Mucosa of descending colon (tissue), 3 donors: ENCODE data around the gene CACNA2D3. TPM values are rescaled to one million over a fixed set of nuclear protein-coding genes. Genes with fewer than 3 reads are reported as not detected.

Experiments used
- ATAC-seq: fragments of 200-7000 bp; cut with Tn5 transposase; one replicate; pipeline ENCODE4 v1.9.1; 2020; ENCODE audit warnings: mild to moderate bottlenecking, moderate library complexity
- DNase-seq, 3 donors: peaks; one replicate each; pipeline ENCODE4 v3.0.0-alpha.2; 2020
- H3K36me3 ChIP-seq: fragments of 200-600 bp; one replicate; pipeline ENCODE4 v1.8.0; 2021; ENCODE audit warnings: low read depth, mild to moderate bottlenecking
- H3K4me1 ChIP-seq: fragments of 200-600 bp; one replicate; pipeline ENCODE4 v1.8.0; 2021; ENCODE audit warnings: low read depth, mild to moderate bottlenecking
- H3K4me3 ChIP-seq: fragments of 200-600 bp; one replicate; pipeline ENCODE4 v1.8.0; 2021; ENCODE audit warnings: mild to moderate bottlenecking
- H3K9me3 ChIP-seq: fragments of 200-600 bp; one replicate; pipeline ENCODE4 v1.8.0; 2021; ENCODE audit warnings: mild to moderate bottlenecking
- intact Hi-C, 2 donors: fragments of 100-400 bp; cut with DNase I in 1 of 2; cut with micrococcal nuclease in 1 of 2; formaldehyde crosslinking; loops; one replicate each; pipeline versions ENCODE4 v1.11.0 to v1.11.1; 2022; cut with DNase I, micrococcal nuclease
- total RNA-seq, 3 donors: library from RNA; stranded (reverse); fragmentation: NEBNext Ultra II Directional in 2 of 3; extraction: Animal tissue kit (Norgen Biotek cat#: 25700) in 2 of 3; gene quantifications; one replicate each; pipeline versions ENCODE4 v1.2.1 to v1.2.4, GENCODE V29; 2021 to 2023
- TF ChIP-seq, protein P1 (sequence below): fragments of 200-600 bp; IDR thresholded peaks from one replicate; pipeline ENCODE4 v1.8.0; 2022; ENCODE audit warnings: antibody characterized with exemption, mild to moderate bottlenecking
- donor health status: DM: no; HTN: no; CAD: no; lungs with moderate emphysema.
- donor health status: DM: no; HTN: no; CAD: no.
- donor health status: DM: no; HTN: yes; CAD: no.

The CACNA2D3 gene
- total RNA-seq, 3 donors from 2014 or later, result 0.34 to 3.5 (median 0.55) TPM

GRCh38 chr3:54843352-54843751, 721.0 kb downstream of the CACNA2D3 start:
- Histone ChIP-seq H3K4me1 (no peaks in the 10 kb centered on the region), H3K4me3 (no peak overlapping the region), H3K36me3 (no peaks in the 10 kb centered on the region), H3K9me3 (no peaks in the 10 kb centered on the region)
- ATAC-seq, result no peak
- TF ChIP-seq, protein P1, sequence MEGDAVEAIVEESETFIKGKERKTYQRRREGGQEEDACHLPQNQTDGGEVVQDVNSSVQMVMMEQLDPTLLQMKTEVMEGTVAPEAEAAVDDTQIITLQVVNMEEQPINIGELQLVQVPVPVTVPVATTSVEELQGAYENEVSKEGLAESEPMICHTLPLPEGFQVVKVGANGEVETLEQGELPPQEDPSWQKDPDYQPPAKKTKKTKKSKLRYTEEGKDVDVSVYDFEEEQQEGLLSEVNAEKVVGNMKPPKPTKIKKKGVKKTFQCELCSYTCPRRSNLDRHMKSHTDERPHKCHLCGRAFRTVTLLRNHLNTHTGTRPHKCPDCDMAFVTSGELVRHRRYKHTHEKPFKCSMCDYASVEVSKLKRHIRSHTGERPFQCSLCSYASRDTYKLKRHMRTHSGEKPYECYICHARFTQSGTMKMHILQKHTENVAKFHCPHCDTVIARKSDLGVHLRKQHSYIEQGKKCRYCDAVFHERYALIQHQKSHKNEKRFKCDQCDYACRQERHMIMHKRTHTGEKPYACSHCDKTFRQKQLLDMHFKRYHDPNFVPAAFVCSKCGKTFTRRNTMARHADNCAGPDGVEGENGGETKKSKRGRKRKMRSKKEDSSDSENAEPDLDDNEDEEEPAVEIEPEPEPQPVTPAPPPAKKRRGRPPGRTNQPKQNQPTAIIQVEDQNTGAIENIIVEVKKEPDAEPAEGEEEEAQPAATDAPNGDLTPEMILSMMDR, result no peak
- DNase-seq, result no peak
- intact Hi-C loops, result no loop called here

GRCh38 chr3:54844211-54844610, 721.9 kb downstream of the CACNA2D3 start:
- no peaks in the 10 kb centered on the region for H3K36me3 ChIP-seq
- TF ChIP-seq, protein P1, result no peak
- no peak for ATAC-seq
- DNase-seq, result no peak
- no peaks in the 10 kb centered on the region for H3K4me1 ChIP-seq
- no peaks in the 10 kb centered on the region for H3K9me3 ChIP-seq
- intact Hi-C loops, result no loop called here
- H3K4me3 ChIP-seq, result no peak overlapping the region

GRCh38 chr3:54845011-54845410, 722.7 kb downstream of the CACNA2D3 start:
- Histone ChIP-seq H3K36me3 (no peaks in the 10 kb centered on the region), H3K4me1 (no peaks in the 10 kb centered on the region), H3K4me3 (no peak overlapping the region), H3K9me3 (no peaks in the 10 kb centered on the region)
- ATAC-seq (no peak), DNase-seq (no peak)
- TF ChIP-seq, protein P1, result no peak
- intact Hi-C loops, result no loop called here

DNA sequence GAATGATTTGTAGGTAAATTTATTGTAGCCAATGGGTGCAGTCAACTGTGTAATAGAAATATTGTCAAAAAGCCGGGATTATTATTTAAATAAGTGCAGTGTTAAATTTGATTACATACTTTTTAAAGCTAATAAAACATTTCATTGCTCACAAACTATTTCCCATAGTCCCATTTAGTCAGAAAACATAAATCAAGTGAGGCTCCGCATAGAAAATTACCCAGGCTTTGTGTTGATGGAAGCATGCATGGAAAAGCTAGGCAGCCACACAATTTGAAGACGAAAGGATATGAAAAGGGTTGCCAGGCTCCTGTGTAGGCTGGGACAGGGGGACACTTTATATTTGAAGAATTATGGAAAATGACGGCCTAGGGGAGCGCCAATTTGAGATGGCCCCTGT, 723.2 kb downstream of the CACNA2D3 start:
- TF ChIP-seq, protein P1, result no peak
- intact Hi-C loops, result no loop called here
- Histone ChIP-seq H3K4me3 (no peak overlapping the region), H3K9me3 (no peaks in the 10 kb centered on the region), H3K36me3 (no peaks in the 10 kb centered on the region), H3K4me1 (no peaks in the 10 kb centered on the region)
- ATAC-seq (no peak), DNase-seq (no peak)

DNA sequence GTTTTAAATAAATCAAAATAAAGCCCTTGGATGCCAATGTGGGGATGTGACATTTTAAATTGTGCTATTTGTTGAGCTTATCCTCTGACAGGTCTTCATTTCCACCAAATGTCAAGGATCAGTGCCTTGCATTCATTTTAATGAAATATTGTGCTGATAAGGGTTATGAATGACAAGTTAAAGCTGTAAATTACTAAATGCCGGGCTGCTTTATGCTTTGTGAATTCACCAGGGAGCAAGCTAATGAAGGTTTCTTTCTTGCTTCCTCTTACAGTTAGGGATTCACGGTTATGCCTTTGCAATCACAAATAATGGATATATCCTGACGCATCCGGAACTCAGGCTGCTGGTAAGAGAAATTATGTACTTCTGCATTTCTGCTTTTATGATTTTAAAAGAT, 723.8 kb downstream of the CACNA2D3 start:
- TF ChIP-seq, protein P1, result no peak
- Histone ChIP-seq H3K9me3 (no peaks in the 10 kb centered on the region), H3K4me3 (no peak overlapping the region), H3K4me1 (no peaks in the 10 kb centered on the region), H3K36me3 (no peaks in the 10 kb centered on the region)
- no peak for ATAC-seq
- DNase-seq, result no peak
- intact Hi-C loops, result no loop called here

DNA sequence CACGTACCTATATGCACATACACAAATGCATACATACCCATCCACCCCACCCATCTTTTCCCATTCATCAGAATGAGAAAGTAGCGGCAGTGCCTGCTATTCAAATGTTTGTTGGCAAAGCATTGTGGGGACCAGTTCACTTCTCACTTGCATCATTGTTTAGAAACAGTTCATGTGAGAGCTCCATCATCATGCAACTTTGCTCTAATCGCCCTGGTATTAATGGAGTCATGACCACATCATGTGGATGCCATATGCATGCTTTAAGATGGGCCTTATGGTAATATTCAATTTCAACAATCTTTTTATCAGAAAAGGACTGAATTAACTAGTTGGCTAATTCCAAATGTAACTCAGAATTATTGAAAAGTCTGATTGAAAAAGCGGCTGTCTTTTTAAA, 725.0 kb downstream of the CACNA2D3 start:
- no peaks in the 10 kb centered on the region for H3K36me3 ChIP-seq
- H3K4me1 ChIP-seq, result no peaks in the 10 kb centered on the region
- intact Hi-C loops, result no loop called here

More for the DNA sequence above, 725.0 kb downstream of the CACNA2D3 start:
- ATAC-seq, result no peak
- Histone ChIP-seq H3K9me3 (no peaks in the 10 kb centered on the region), H3K4me3 (no peak overlapping the region)
- TF ChIP-seq, protein P1, result no peak
- no peak for DNase-seq
